SU-DHL-6 (cell line): ENCODE measurements around the gene LFNG.

Experiments
- H2AFZ ChIP-seq: fragments of 200-600 bp; sonication (generic); 2 replicates; pipeline ENCODE4 v1.6.1; 2014; ENCODE audit warnings: low read depth, mild to moderate bottlenecking, moderate library complexity, mixed read lengths, antibody characterized with exemption, low read length; ENCODE audit not compliant: severe bottlenecking
- H3F3A ChIP-seq: fragments of 200-600 bp; shearing (Covaris generic); 2 replicates; pipeline ENCODE4 v1.6.0; 2016; ENCODE audit warnings: antibody characterized with exemption, mild to moderate bottlenecking; ENCODE audit not compliant: insufficient read depth
- H3K27ac ChIP-seq: fragments of 200-600 bp; sonication (generic); 2 replicates; pipeline ENCODE4 v1.5.1; 2016; ENCODE audit warnings: low read depth, mild to moderate bottlenecking, low read length, moderate library complexity, mixed read lengths
- H3K27me3 ChIP-seq: fragments of 200-600 bp; sonication (generic), shearing (Covaris generic); 2 replicates; pipeline ENCODE4 v1.6.0; 2014; ENCODE audit warnings: mild to moderate bottlenecking, low read length
- H3K36me3 ChIP-seq: fragments of 200-600 bp; sonication (generic); 2 replicates; pipeline ENCODE4 v1.6.1; 2014; ENCODE audit warnings: mild to moderate bottlenecking, low read length, mixed read lengths
- H3K4me2 ChIP-seq: fragments of 300-600, 200-600 bp; shearing (Covaris generic), sonication (generic); 2 replicates; pipeline ENCODE4 v1.6.0; 2014; ENCODE audit warnings: low read length, low read depth, mild to moderate bottlenecking; ENCODE audit not compliant: poor library complexity, severe bottlenecking
- H3K4me3 ChIP-seq: fragments of 200-600 bp; sonication (generic); 2 replicates; pipeline ENCODE4 v1.5.1; 2014; ENCODE audit warnings: antibody characterized with exemption, low read length, mild to moderate bottlenecking, mixed read lengths; ENCODE audit not compliant: insufficient read depth, poor library complexity, severe bottlenecking
- H3K79me2 ChIP-seq: fragments of 200-600 bp; sonication (generic); 2 replicates; pipeline ENCODE4 v1.6.1; 2014; ENCODE audit warnings: mild to moderate bottlenecking, low read length, moderate library complexity; ENCODE audit not compliant: insufficient read depth
- H3K9ac ChIP-seq: fragments of 200-600 bp; sonication (generic); 2 replicates; pipeline ENCODE4 v1.7.0; 2014; ENCODE audit warnings: mild to moderate bottlenecking, low read length
- H3K9me2 ChIP-seq: fragments of 200-600 bp; sonication (generic); replicated peaks from 2 replicates; pipeline ENCODE4 v1.6.1; 2014; ENCODE audit warnings: low read length; ENCODE audit not compliant: insufficient read depth
- H3K9me3 ChIP-seq: fragments of 200-600 bp; sonication (generic); 2 replicates; pipeline ENCODE4 v1.6.1; 2014; ENCODE audit warnings: low read length, mixed read lengths; ENCODE audit not compliant: insufficient read depth
- H4K20me1 ChIP-seq: fragments of 200-600 bp; sonication (generic); 2 replicates; pipeline ENCODE4 v1.6.1; 2014; ENCODE audit warnings: low read depth, mild to moderate bottlenecking, antibody characterized with exemption, low read length, moderate library complexity, mixed read lengths
- CTCF ChIP-seq: fragments of 200-600 bp; sonication (generic); IDR thresholded peaks from one replicate; pipeline ENCODE4 v1.5.1; 2017; ENCODE audit warnings: antibody characterized with exemption, mild to moderate bottlenecking, low read length, moderate library complexity; ENCODE audit not compliant: insufficient read depth, poor library complexity, severe bottlenecking
- EZH2phosphoT487 ChIP-seq: fragments of 200-600 bp; sonication (generic), shearing (Covaris generic); conservative IDR thresholded peaks from 2 replicates; pipeline ENCODE4 v1.6.1; 2018; ENCODE audit warnings: mild to moderate bottlenecking, antibody characterized with exemption, low read length, moderate library complexity, mixed read lengths

The LFNG gene

GRCh38 chr7:2542916-2543871 lies 23.6 kb downstream of the LFNG start:
- no peak overlapping the region for H3K4me3 ChIP-seq
- H2AFZ ChIP-seq, result no peak overlapping the region
- no peaks in the 10 kb centered on the region for H3K27me3 ChIP-seq
- TF ChIP-seq CTCF (no peak), EZH2phosphoT487 (no peak)
- H4K20me1 ChIP-seq, result no peaks in the 10 kb centered on the region
- H3K9ac ChIP-seq, result no peak overlapping the region
- no peaks in the 10 kb centered on the region for H3F3A ChIP-seq
- H3K9me3 ChIP-seq, result no peaks in the 10 kb centered on the region
- H3K27ac ChIP-seq, result no peak overlapping the region
- no peak overlapping the region for H3K4me2 ChIP-seq
- H3K79me2 ChIP-seq, result no peaks in the 10 kb centered on the region
- 0 out of 2 replicates have a peak, but pooled peaks cover 3% of the 10 kb centered on the region for H3K36me3 ChIP-seq
- H3K9me2 ChIP-seq, result no peaks in the 10 kb centered on the region

- Histone ChIP-seq H3K9me2 (no peaks in the 10 kb centered on the region), H3K4me3 (no peak overlapping the region), H3K27me3 (no peaks in the 10 kb centered on the region), H3K9ac (no peak overlapping the region), H3K36me3 (0 out of 2 replicates have a peak, but pooled peaks cover 3% of the 10 kb centered on the region), H4K20me1 (no peaks in the 10 kb centered on the region), H3F3A (no peaks in the 10 kb centered on the region), H2AFZ (no peak overlapping the region), H3K79me2 (no peaks in the 10 kb centered on the region), H3K9me3 (no peaks in the 10 kb centered on the region), H3K4me2 (no peak overlapping the region), H3K27ac (no peak overlapping the region)
- TF ChIP-seq EZH2phosphoT487 (no peak), CTCF (no peak)
These were observed 25.1 kb downstream of the LFNG start for GRCh38 chr7:2544541-2545188.

- H4K20me1 ChIP-seq, result no peaks in the 10 kb centered on the region
- H3K36me3 ChIP-seq, result 0 out of 2 replicates have a peak, but pooled peaks cover 3% of the 10 kb centered on the region
These were observed 26.3 kb downstream of the LFNG start for GRCh38 chr7:2545746-2546425.

More at GRCh38 chr7:2545746-2546425, 26.3 kb downstream of the LFNG start:
- H3K27me3 ChIP-seq, result no peaks in the 10 kb centered on the region
- H3K9me3 ChIP-seq, result no peaks in the 10 kb centered on the region
- no peak overlapping the region for H2AFZ ChIP-seq
- no peaks in the 10 kb centered on the region for H3K79me2 ChIP-seq
- H3K27ac ChIP-seq, result no peak overlapping the region
- H3K9ac ChIP-seq, result no peak overlapping the region
- no peaks in the 10 kb centered on the region for H3F3A ChIP-seq
- TF ChIP-seq EZH2phosphoT487 (no peak), CTCF (no peak)
- no peak overlapping the region for H3K4me3 ChIP-seq
- H3K4me2 ChIP-seq, result no peak overlapping the region
- no peaks in the 10 kb centered on the region for H3K9me2 ChIP-seq
